Limb (tissue), 2 donors: Measurements from ENCODE around the gene GPHA2.
A peak's percentile ranks its signal among the peaks of the same experiment; 100 is the strongest.

ENCODE experiments used
- DNase-seq, 2 donors: peaks; one replicate each; pipeline ENCODE4 v3.0.0-alpha.2; 2016; ENCODE audit errors: extremely low spot score in 2 of 2

The GPHA2 gene

GRCh38 chr11:64910451-64911093 is 25.1 kb downstream of the GPHA2 start:
- no peak for DNase-seq

- no peak for DNase-seq
Observed at GRCh38 chr11:64909653-64910343, 25.9 kb downstream of the GPHA2 start.

DNA sequence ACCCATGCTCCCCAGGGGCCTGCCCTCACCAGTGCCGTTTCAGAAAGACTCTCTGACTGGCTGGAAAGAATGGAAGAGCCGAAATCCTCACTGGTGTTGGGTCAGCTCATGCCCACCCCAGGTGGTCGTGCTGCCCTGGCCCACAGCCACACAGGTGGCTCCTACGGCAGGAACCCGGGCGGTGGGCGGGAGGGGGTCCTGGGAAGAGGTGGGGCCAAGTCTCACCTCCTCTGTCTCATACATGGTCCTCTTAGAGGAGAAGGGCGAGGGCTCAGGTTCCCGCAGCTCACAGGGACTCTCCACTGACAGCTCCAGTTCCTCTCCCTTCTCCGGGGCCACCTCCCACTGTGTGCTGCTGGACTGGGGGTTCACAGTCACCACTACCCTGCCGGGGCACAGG is 26.9 kb downstream of the GPHA2 start:
- DNase-seq: no peak

GRCh38 chr11:64906314-64906635 is 29.4 kb downstream of the GPHA2 start:
- DNase-seq: no peak

- no peak for DNase-seq
Observed at GRCh38 chr11:64905516-64906313, 30.0 kb downstream of the GPHA2 start.

DNA sequence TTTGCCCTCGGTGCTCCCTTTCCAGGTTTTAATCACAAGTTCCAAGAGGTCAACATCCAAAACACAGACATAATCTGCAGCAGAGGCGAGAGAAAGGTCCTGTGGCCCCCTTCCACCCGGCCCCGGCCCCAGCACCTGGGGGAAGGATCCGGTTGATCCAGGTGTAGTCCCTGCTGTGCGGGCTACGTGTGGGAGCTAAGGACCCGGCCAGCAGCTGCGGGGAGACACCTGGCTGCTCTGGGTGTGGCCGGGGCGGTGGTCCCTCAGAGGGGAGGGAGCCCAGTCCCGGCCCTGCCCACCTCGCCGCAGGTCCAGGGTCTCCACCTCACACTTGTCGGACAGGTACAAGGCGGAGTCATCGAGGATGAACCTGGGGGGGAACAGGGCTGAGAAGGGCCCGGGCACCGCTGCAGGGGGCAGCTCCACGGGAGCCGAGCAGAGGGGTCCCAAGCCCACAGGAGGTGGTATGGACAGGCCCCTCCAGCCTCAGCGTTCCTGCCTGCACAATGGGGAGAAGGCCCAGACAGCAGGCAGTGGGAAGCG is 32.3 kb downstream of the GPHA2 start:
- DNase-seq: no peak

GRCh38 chr11:64902102-64902900 is 33.4 kb downstream of the GPHA2 start:
- DNase-seq: no peak

- DNase-seq: no peak
Observed at GRCh38 chr11:64900774-64901173, 34.9 kb downstream of the GPHA2 start.

DNA sequence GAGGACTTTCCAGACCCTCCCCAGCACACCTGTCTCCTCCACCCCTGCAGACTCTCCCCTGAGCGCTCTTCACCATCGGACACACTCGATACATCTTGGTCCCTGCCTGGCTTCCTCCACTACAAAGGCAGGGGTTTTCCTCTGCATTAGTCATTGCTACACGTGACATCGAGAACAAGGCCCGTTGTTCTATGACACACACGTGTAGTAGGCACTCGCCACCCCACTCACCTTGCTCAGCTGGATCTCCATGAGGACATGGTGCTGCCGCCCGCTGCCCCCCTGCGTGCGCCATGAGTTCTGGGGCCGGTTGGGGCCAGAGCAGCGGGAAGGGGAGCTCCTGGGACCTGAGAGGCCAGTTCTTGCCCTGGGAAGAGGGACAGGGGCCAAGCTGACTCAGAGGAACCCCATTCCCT is 35.4 kb downstream of the GPHA2 start:
- no peak for DNase-seq

DNA sequence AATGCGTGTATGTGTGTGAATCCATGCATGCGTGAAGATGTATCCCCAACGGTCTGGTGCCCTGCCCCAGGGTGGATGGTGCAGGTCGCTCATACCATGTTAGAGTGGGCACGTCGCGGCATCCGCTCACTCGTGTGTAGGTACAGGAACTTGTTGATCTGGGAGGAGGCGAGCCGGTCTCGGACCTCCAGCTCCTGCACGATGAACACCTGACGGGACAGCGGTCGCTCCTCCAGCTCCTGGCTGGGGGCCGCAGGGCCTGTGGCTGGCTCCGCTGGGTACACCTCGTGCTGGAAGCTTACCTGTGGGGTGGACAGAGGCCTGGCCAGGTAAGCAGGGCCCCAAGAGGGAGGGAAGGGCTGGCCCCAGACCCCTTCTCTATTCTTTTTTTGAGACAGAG is 37.2 kb downstream of the GPHA2 start:
- DNase-seq: no peak

DNA sequence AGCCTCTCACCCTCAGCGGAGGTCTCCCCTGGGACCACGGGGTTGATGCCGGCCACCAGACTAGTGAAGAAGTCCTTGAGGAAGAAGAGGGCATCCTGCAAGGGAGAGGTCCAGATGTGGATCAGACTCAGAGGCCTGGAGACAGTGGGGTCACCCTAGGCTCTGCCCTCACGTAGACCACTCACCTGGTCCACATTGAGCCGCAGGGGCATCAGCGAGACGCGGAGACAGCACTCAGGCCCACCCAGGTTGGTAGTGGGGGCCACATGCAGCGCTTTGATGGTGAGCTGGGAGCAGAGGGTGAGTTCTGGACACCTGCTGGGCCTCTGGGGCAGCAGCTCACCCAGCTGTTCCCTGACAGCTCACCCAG is 37.6 kb downstream of the GPHA2 start:
- no peak for DNase-seq

- no peak for DNase-seq
Observed at GRCh38 chr11:64897381-64898075, 38.2 kb downstream of the GPHA2 start.

DNA sequence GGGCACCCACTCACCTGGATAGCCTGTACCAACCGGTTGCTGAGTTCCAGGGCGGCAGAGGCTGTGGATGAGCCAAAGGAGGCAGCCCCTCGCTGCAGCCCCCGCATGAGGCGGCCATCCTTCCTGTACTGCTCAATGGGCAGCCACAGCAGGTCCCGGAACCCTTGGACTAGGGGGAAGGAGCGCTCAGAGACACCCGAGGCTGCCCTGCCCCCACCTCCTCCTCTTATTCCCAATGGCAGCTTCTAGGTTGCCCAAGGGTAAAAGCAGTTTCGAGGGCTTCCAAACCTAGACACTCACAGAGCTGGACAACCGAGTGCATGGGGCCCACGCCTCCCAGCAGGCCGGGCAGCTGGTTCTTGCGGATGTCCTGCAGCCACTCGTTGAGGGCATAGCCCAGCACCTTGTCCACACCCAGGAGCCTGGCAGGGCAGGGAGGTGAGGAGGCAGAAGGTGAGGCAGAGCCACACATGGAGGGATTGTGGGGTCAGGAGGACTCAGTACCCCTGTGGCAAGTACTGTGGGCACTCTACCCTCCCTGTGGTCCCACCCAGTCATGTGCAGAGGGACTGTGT is 39.2 kb downstream of the GPHA2 start:
- no peak for DNase-seq

GRCh38 chr11:64894812-64895452 is 40.8 kb downstream of the GPHA2 start:
- DNase-seq: no peak

GRCh38 chr11:64894070-64894811 is 41.5 kb downstream of the GPHA2 start:
- peak in 1 of 2 donors; percentile 86 for DNase-seq

GRCh38 chr11:64893194-64894069 is 42.3 kb downstream of the GPHA2 start:
- no peak for DNase-seq

DNA sequence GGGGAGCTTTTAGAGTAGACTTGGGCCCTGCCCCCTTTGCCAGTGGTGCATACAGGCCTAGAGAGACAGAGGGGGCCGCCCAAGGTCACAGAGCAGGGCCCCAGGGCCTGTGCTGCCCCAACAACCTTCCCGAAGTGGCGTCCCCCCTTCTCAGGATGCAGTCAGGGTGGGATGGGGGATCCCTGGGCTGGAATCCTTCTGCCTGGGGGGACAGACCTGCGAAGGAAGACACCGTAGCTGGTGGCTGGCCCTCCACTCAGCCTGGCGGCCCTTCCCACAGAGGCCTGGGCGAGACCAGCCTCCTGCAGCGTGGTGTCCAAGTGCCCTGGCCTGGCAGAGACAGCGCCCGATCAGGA is 42.9 kb downstream of the GPHA2 start:
- no peak for DNase-seq

- DNase-seq: no peak
Observed at GRCh38 chr11:64892411-64892831, 43.3 kb downstream of the GPHA2 start.

- no peak for DNase-seq
Observed at GRCh38 chr11:64891880-64892279, 43.8 kb downstream of the GPHA2 start.
